ENCODE data around the gene KSR2.

KSR2 gene

DNA sequence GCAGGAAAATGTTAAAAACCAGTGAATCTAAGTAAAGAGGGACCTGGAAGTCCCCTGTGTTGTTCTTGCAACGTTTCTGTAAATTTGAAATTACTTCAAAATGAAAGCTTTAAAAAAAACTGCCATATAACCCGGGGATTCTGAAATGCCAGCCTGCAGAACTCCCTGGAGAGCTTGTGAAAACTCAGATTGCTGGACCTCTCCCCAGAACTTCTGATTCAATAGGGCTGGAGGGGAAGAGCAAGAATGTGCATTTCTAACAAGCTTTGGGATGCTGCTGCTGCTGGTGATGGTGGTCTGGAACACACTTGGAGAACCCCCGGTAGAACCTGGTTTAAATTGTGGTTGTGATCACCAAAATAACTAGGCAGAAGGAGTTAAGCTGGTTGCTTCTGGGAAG, 307.3 kb downstream of the KSR2 start:
- in situ Hi-C loops (cut with HindIII; ENCODE audit: low sequenced_read_pairs) = no loop called here
- DNase-seq (ENCODE audit: low read depth, low spot score) = no peak
- no peak overlapping the region for H3K4me3 ChIP-seq (ENCODE audit: low read depth, low read length)
- TF ChIP-seq, protein P1, sequence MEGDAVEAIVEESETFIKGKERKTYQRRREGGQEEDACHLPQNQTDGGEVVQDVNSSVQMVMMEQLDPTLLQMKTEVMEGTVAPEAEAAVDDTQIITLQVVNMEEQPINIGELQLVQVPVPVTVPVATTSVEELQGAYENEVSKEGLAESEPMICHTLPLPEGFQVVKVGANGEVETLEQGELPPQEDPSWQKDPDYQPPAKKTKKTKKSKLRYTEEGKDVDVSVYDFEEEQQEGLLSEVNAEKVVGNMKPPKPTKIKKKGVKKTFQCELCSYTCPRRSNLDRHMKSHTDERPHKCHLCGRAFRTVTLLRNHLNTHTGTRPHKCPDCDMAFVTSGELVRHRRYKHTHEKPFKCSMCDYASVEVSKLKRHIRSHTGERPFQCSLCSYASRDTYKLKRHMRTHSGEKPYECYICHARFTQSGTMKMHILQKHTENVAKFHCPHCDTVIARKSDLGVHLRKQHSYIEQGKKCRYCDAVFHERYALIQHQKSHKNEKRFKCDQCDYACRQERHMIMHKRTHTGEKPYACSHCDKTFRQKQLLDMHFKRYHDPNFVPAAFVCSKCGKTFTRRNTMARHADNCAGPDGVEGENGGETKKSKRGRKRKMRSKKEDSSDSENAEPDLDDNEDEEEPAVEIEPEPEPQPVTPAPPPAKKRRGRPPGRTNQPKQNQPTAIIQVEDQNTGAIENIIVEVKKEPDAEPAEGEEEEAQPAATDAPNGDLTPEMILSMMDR (IDR thresholded peaks at IDR 0.05; ENCODE audit: low read depth, low read length) = no peak

DNA sequence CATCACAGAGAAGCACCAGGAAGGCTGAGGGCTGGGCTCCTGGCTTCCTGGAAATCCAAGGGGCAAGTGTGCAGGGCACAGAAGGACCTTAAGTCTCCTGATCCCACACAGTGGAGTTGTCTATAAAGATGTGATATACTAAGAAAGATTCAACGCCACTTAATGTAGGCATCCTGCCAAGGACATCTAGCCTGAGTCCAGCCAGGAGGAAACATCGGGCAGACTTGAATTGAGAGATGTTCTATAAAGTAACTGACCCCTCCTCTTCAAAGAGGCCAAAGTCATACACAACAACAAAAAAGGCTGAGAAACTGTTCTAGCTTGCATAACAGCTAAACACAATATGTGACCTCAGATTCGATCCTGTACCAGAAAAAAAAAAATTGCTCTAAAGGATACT, 307.9 kb downstream of the KSR2 start:
- in situ Hi-C loops (cut with HindIII; ENCODE audit: low sequenced_read_pairs) = no loop called here
- no peak for DNase-seq (ENCODE audit: low read depth, low spot score)
- TF ChIP-seq, protein P1 (IDR thresholded peaks at IDR 0.05; ENCODE audit: low read depth, low read length) = no peak
- no peak overlapping the region for H3K4me3 ChIP-seq (ENCODE audit: low read depth, low read length)

DNA sequence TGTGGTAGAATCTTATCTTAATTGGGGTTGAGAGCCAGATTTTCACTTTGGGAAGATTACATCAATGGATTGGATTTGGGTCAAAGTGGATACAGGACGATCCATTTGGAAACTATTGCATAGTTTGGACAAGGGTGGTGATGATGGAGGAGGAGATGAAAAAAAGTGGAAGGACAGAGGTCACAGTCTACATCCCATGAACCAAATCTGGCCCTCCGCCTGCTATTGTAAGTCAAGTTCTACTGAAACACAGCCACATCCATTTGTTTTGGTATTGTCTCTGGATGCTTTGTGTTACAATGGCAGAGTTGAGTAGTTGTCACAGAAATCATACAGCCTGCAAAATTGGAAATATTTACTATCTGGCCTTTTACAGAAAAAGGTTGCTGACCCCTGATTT, 310.6 kb downstream of the KSR2 start:
- TF ChIP-seq, protein P1 (IDR thresholded peaks at IDR 0.05; ENCODE audit: low read depth, low read length) = no peak
- in situ Hi-C loops (cut with HindIII; ENCODE audit: low sequenced_read_pairs) = no loop called here
- H3K4me3 ChIP-seq (ENCODE audit: low read depth, low read length) = no peak overlapping the region
- DNase-seq (ENCODE audit: low read depth, low spot score) = no peak

DNA sequence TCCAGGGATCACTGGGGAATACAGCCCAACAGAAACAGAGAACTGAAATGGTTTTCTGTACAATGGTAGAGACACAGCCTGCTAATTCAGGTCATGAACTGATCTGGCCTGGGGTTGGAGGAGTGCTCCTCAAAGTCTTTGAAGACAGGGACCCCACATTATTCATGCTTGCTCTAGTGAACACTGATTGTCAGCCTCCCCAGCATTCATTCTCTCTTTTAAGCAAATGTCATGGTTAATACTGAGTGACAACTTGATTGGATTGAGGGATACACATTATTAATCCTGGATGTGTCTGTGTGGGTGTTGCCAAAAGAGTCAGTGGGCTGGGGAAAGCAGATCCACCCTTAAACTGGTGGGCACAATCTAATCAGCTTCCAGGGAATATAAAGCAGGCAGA, 319.0 kb downstream of the KSR2 start:
- DNase-seq (ENCODE audit: low read depth, low spot score) = no peak
- TF ChIP-seq, protein P1 (IDR thresholded peaks at IDR 0.05; ENCODE audit: low read depth, low read length) = no peak
- in situ Hi-C loops (cut with HindIII; ENCODE audit: low sequenced_read_pairs) = no loop called here
- no peak overlapping the region for H3K4me3 ChIP-seq (ENCODE audit: low read depth, low read length)

DNA sequence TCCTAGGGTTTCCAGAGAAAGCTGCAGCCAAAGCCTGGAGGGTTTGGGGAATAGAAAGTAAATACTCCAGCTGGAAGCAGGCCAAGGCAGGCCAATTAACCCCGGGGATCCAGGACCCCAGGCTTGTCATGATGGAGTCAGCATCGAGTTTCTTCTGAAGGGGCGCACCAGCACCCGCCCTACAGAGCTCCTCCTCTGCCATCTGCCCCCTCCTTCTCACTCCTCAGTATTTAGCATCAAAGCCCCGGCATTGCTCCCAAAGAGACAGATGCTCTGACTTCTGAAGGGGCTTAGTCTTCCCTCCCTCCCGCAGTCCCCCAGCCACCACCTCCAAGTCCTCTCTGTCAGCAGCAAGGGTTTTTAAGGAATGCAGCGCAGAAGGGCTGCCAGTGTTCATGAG, 322.3 kb downstream of the KSR2 start:
- TF ChIP-seq, protein P1 (IDR thresholded peaks at IDR 0.05; ENCODE audit: low read depth, low read length) = no peak
- in situ Hi-C loops (cut with HindIII; ENCODE audit: low sequenced_read_pairs) = no loop called here
- no peak overlapping the region for H3K4me3 ChIP-seq (ENCODE audit: low read depth, low read length)
- DNase-seq (ENCODE audit: low read depth, low spot score) = no peak

DNA sequence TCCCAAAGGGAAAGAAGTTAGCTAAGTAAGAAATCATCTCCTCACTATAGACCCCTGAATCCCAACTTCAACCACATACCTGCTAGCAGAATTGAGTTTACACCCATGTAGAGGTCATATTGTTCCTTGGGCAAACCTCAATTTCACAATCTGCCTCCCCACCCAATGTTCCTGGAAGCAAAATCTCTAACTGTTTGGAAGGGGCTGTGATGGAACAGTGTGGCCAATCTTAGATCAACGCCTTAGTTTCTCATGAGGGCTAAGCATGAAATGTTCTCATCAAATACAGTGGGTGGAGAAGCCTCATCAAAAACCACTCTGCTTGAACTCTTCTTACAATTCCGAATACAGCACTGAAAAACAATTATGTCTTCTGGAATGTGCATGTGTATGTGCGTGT, 323.3 kb downstream of the KSR2 start:
- no peak overlapping the region for H3K4me3 ChIP-seq (ENCODE audit: low read depth, low read length)
- in situ Hi-C loops (cut with HindIII; ENCODE audit: low sequenced_read_pairs) = no loop called here
- TF ChIP-seq, protein P1 (IDR thresholded peaks at IDR 0.05; ENCODE audit: low read depth, low read length) = no peak
- no peak for DNase-seq (ENCODE audit: low read depth, low spot score)

DNA sequence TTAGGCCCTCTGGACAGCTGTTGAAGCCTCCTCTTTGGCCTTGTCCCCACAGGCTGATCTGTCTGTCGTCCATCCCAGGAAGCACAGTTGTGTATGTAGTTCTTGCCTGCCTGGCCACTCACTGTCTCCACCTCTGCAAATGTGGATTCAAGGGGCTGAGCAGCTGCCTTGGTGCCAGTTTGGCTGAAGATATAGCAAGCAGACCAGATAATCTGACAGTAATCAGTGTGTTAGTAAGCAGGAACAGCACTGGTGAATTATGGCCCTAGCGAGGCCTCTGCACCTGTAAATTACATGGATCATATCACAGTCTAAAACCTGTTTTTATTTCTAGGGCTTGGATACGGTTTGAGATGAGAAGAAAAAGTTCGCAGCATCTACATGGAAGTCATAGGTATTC, 324.8 kb downstream of the KSR2 start:
- no peak overlapping the region for H3K4me3 ChIP-seq (ENCODE audit: low read depth, low read length)

More for the DNA sequence above, 324.8 kb downstream of the KSR2 start:
- in situ Hi-C loops (cut with HindIII; ENCODE audit: low sequenced_read_pairs) = no loop called here
- TF ChIP-seq, protein P1 (IDR thresholded peaks at IDR 0.05; ENCODE audit: low read depth, low read length) = no peak
- no peak for DNase-seq (ENCODE audit: low read depth, low spot score)

All from astrocyte of the spinal cord (primary cell).